Upper lobe of right lung (tissue), 1 donor: ENCODE measurements around the gene SLC9A3. TPM values are rescaled to one million over a fixed set of nuclear protein-coding genes. Genes with fewer than 3 reads are reported as not detected.

Experiments used
- ATAC-seq: fragments of 200-7000 bp; cut with Tn5 transposase; one replicate; pipeline ENCODE4 v1.9.1; 2020; ENCODE audit warnings: mild to moderate bottlenecking, moderate library complexity
- DNase-seq: peaks from one replicate; pipeline ENCODE4 v3.0.0-alpha.2; 2020
- H3K27ac ChIP-seq: fragments of 200-600 bp; one replicate; pipeline ENCODE4 v1.8.0; 2022
- H3K27me3 ChIP-seq: fragments of 200-600 bp; one replicate; pipeline ENCODE4 v1.8.0; 2022; ENCODE audit warnings: mild to moderate bottlenecking
- H3K36me3 ChIP-seq: fragments of 200-600 bp; one replicate; pipeline ENCODE4 v1.8.0; 2022
- H3K4me1 ChIP-seq: fragments of 200-600 bp; one replicate; pipeline ENCODE4 v1.8.0; 2022
- H3K4me3 ChIP-seq: fragments of 200-600 bp; one replicate; pipeline ENCODE4 v1.8.0; 2022; ENCODE audit warnings: mild to moderate bottlenecking
- H3K9me3 ChIP-seq: fragments of 200-600 bp; one replicate; pipeline ENCODE4 v1.8.0; 2022
- intact Hi-C: fragments of 100-400 bp; cut with DNase I; formaldehyde crosslinking; loops from one replicate; pipeline ENCODE4 v1.11.0; 2022
- long read RNA-seq: library from polyadenylated mRNA; unstranded; transcript quantifications from one replicate; pipeline ENCODE4 v2.0.0, GENCODE V29; 2021
- total RNA-seq: library from RNA; stranded (reverse); fragmentation: NEBNext Ultra II Directional; extraction: Animal tissue kit (Norgen Biotek cat#: 25700); gene quantifications from one replicate; pipeline ENCODE4 v1.2.1, GENCODE V29; 2021
- TF ChIP-seq, protein P1 (sequence below): fragments of 200-600 bp; IDR thresholded peaks from one replicate; pipeline ENCODE4 v1.8.0; 2022; ENCODE audit warnings: antibody characterized with exemption
- donor health status: DM: no; HTN: yes; CAD: no; lungs with severe emphysema.

The SLC9A3 gene
- 1.0 TPM for total RNA-seq
- long read RNA-seq = 0 reads

DNA sequence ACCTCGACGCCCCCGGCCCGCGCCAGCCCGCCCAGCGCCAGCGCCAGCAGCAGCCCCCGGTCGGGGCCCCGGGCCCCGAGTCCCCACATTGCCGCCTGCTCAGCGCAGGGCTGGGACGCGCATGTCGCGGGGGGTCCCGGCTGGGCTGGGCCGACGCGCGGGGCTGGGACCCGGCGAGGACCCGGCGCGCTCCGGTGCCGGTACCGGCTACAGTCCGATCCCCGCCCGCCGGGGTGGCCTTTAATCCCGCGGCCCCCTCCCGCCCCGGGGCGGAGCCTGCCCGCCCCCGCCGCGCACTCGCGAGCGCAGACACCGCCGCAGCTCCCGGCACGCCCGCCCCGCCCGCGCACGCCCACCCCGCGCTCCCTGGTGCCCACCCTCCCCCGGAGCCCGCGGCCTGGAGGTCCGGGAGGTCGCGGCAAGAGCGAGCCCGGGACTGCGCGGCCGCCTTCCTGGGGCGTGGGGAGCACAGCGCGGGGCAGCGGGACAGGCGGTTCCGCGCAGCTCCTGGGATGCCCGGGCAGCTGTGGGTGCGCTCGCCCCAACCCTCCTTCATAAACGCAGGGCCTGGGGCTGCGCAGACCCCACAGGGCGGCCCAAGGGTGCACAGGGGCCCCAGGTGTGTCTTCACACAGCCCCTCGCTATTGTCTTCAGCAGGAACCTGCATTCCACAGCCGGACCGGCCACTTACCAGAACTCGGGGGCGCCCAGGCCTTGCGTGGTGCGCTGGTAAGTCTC, at the start of gene SLC9A3:
Gene SLC9A3 (minus strand): TSS at position 216 of the 739 bp plus-strand sequence.
- Histone ChIP-seq H3K27ac (no peak within 1 kb of the TSS), H3K27me3 (peaks cover 89% of the 10 kb centered on the region), H3K4me3 (peak within 1 kb of the TSS; percentile 16), H3K4me1 (peaks cover 5% of the 10 kb centered on the region), H3K9me3 (no peaks in the 10 kb centered on the region), H3K36me3 (no peaks in the 10 kb centered on the region)
- ATAC-seq (no peak), DNase-seq (no peak)
- TF ChIP-seq, protein P1, sequence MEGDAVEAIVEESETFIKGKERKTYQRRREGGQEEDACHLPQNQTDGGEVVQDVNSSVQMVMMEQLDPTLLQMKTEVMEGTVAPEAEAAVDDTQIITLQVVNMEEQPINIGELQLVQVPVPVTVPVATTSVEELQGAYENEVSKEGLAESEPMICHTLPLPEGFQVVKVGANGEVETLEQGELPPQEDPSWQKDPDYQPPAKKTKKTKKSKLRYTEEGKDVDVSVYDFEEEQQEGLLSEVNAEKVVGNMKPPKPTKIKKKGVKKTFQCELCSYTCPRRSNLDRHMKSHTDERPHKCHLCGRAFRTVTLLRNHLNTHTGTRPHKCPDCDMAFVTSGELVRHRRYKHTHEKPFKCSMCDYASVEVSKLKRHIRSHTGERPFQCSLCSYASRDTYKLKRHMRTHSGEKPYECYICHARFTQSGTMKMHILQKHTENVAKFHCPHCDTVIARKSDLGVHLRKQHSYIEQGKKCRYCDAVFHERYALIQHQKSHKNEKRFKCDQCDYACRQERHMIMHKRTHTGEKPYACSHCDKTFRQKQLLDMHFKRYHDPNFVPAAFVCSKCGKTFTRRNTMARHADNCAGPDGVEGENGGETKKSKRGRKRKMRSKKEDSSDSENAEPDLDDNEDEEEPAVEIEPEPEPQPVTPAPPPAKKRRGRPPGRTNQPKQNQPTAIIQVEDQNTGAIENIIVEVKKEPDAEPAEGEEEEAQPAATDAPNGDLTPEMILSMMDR = no peak
- intact Hi-C loops = no loop called here

DNA sequence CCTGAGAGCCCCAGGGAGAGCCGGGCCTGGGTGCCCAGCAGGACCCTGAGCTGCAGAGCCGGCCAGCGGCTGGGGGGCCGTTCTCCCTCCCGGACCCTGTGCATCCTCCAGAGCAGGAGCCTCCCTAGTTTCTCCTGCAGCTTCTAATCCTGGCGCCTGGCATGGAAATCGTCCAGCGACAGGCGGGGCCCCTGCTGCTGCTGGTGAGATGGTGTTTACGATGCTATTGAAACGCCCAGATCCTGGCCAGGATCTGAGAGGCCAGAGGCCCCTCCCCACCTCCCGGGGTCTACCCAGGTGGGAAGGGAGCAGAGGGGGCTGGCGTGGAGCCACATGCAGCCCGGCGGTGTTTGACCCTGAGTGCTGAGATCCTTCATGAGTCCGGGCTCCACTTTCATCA, 49.7 kb upstream of the SLC9A3 start:
- Histone ChIP-seq H3K9me3 (no peaks in the 10 kb centered on the region), H3K36me3 (no peaks in the 10 kb centered on the region), H3K27ac (no peak overlapping the region), H3K4me3 (no peak overlapping the region), H3K4me1 (no peaks in the 10 kb centered on the region), H3K27me3 (peaks cover 42% of the 10 kb centered on the region)
- TF ChIP-seq, protein P1 = no peak
- intact Hi-C loops = no loop called here
- ATAC-seq (no peak), DNase-seq (no peak)

- Histone ChIP-seq H3K4me3 (no peak overlapping the region), H3K4me1 (no peaks in the 10 kb centered on the region), H3K36me3 (no peaks in the 10 kb centered on the region), H3K9me3 (no peaks in the 10 kb centered on the region), H3K27ac (no peak overlapping the region), H3K27me3 (peaks cover 43% of the 10 kb centered on the region)
- ATAC-seq (no peak), DNase-seq (no peak)
- intact Hi-C loops = no loop called here
- TF ChIP-seq, protein P1 = no peak
Observed at GRCh38 chr5:573206-573605, 49.0 kb upstream of the SLC9A3 start.

DNA sequence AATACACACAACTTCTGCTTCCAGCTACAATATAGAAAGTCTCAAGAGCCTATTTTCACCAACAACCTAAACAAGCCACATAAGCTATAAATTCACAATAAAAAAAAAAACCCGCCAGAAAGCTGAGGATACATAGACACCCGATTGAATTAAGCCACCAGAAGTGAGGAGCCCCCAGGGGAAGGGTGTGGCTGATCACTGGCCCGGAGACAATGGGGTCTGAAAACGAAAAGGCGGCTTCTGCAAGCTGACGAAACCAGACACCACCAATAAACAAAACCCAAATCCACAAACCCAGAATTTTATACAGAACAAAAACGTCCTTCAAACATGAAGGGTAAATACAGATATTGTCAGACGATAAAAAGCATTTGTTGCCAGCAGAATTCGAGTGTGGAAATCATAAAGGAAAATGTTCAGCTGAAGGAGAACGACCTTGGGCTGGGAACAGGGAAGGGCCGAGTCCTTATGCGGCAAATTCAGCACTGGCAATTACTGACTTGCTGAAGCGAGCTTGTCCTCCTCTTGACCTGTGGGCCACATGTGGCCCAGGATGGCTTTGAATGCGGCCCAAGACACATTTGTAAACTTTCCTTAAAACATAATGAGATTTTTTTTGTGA, 48.3 kb upstream of the SLC9A3 start:
- DNase-seq (no peak), ATAC-seq (no peak)

DNA sequence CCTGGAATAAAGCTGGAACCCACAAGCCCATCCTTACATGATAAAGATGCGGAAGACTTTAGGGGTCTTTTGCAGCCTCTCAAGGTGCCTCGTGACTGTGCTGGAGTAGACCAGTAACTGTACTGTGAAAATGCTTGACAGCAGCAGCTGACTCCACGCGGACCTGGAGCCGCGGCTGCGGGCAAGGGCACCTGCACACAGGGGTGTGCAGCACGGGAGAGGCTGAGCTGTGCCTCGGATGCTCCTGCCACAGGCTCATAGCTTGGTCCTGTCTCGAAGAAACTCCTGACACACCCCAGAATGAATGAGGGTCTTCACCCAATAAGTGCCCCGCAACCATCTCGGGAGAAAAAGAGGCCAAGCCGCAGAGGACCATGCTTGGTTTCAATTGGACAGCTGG, 47.5 kb upstream of the SLC9A3 start:
- no peak for DNase-seq
- Histone ChIP-seq H3K4me3 (no peak overlapping the region), H3K27ac (no peak overlapping the region), H3K36me3 (no peaks in the 10 kb centered on the region), H3K4me1 (no peaks in the 10 kb centered on the region), H3K27me3 (peaks cover 52% of the 10 kb centered on the region), H3K9me3 (no peaks in the 10 kb centered on the region)
- no peak for ATAC-seq
- TF ChIP-seq, protein P1 = no peak
- intact Hi-C loops = no loop called here

More for the DNA sequence above, 48.3 kb upstream of the SLC9A3 start:
- Histone ChIP-seq H3K36me3 (no peaks in the 10 kb centered on the region), H3K27me3 (peaks cover 45% of the 10 kb centered on the region), H3K4me1 (no peaks in the 10 kb centered on the region), H3K4me3 (no peak overlapping the region), H3K27ac (no peak overlapping the region), H3K9me3 (no peaks in the 10 kb centered on the region)
- intact Hi-C loops = no loop called here
- TF ChIP-seq, protein P1 = no peak
